Fibroblast of villous mesenchyme (primary cell): ENCODE data around the gene CCDC57. TPM values are rescaled to one million over a fixed set of nuclear protein-coding genes. Genes with fewer than 3 reads are reported as not detected.
A peak's percentile ranks its signal among the peaks of the same experiment; 100 is the strongest.

Source experiments
- DNase-seq: peaks from one replicate; pipeline ENCODE4 v3.0.0-alpha.2; 2010; ENCODE audit warnings: low read depth
- H3K4me3 ChIP-seq: 2 replicates; pipeline ENCODE4 v1.5.1; 2011; ENCODE audit warnings: low read depth, mild to moderate bottlenecking, low read length
- total RNA-seq: library from RNA; depleted of rRNA; stranded (reverse); fragments of >200 nt; gene quantifications from 2 replicates; pipeline ENCODE4 v1.2.3, GENCODE V29; 2012
- TF ChIP-seq, protein P1 (sequence below): IDR thresholded peaks from 2 replicates; pipeline ENCODE4 v1.5.1; 2012; ENCODE audit warnings: low read depth, mild to moderate bottlenecking, low read length; ENCODE audit not compliant: insufficient read depth

The CCDC57 gene
- total RNA-seq, 1 donor = 19.9 TPM

DNA sequence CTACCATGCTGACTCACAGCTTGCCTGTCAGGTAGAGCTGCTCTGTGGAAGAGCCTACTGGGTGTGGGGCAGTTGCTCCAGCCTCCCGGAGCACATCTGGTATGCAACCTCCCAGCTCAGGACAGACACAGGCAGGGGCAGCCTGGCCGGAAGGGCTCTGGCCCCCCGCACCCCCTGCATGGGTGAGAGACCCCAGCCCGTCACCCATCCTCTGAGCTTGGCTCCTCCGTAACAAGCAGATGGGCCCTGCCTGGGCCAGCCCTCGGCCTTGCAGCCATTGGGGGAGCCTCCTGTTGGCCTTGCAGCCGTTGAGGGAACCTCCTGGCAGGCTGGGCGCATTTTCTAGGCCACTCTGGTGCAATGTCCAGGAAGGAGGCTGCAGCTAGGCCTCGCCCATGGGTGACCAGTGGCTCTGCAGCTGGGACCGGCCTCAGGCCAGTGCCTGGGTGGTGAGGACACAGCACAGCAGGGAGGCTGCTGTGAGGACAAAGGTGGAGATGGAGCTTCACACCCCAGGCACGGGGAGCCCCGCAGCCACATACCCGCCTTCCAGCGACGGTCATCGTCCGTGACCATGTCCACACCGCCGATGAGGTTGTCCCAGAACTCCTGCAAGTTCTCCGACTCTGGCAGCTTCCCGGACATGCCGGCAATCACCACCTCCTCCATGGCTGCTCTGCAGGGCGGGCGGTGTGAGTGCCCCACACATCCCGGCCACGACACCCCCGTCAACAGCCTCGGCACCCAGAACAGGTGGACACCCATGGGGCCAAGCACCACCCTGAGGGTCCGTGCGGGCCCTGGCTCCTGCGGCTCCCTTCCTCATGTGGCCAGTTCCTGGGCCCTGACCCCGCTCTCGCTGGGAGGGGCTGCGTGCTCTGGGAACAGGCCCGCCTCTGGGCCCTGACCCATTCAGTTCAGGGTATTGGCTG, 116.6 kb downstream of the CCDC57 start:
- DNase-seq = no peak
- TF ChIP-seq, protein P1, sequence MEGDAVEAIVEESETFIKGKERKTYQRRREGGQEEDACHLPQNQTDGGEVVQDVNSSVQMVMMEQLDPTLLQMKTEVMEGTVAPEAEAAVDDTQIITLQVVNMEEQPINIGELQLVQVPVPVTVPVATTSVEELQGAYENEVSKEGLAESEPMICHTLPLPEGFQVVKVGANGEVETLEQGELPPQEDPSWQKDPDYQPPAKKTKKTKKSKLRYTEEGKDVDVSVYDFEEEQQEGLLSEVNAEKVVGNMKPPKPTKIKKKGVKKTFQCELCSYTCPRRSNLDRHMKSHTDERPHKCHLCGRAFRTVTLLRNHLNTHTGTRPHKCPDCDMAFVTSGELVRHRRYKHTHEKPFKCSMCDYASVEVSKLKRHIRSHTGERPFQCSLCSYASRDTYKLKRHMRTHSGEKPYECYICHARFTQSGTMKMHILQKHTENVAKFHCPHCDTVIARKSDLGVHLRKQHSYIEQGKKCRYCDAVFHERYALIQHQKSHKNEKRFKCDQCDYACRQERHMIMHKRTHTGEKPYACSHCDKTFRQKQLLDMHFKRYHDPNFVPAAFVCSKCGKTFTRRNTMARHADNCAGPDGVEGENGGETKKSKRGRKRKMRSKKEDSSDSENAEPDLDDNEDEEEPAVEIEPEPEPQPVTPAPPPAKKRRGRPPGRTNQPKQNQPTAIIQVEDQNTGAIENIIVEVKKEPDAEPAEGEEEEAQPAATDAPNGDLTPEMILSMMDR = no peak

DNA sequence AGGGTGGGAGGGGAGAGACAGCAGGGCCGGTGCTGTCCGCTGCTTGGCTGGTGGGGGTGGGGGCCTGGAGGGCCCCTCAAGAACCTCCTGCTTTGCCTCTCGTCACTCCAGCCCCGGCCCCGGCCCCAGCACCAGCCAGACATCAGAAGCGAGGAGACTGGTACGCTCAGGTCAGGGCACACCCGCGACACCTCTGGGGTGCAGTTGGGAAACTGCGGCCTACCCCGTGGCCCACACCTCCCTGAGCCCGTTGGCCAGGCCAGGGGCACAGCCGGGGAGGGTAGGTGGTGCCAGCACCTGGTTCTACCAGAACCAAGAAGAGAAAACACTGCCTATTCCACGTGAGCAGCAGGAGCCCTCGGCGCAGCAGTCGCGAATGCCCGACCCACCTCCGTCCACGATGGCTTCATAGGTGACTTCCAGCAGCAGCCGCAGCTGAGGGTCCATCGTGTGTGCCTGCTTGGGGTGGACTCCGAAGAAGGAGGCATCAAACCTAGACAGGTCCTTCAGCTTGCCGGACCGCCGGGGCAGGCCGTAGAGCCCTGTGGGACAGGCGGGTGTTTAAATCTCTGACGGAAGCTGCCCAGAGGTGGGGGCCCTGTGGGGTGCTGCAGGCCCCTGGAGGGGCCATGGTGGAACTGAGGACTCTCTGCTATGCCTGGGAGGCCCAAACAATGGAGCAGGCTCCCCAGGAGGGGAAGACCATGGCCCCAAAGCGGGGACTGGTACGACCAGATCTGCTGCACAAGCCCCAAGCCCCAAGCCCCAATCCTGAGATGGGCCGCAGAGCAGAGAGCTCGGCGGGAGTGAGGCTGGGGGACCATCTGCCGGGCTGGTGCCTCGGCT, 117.5 kb downstream of the CCDC57 start:
- TF ChIP-seq, protein P1 = no peak
- no peak for DNase-seq
- no peak overlapping the region for H3K4me3 ChIP-seq

More for the DNA sequence above, 116.6 kb downstream of the CCDC57 start:
- H3K4me3 ChIP-seq = peak overlapping the region; percentile 72

DNA sequence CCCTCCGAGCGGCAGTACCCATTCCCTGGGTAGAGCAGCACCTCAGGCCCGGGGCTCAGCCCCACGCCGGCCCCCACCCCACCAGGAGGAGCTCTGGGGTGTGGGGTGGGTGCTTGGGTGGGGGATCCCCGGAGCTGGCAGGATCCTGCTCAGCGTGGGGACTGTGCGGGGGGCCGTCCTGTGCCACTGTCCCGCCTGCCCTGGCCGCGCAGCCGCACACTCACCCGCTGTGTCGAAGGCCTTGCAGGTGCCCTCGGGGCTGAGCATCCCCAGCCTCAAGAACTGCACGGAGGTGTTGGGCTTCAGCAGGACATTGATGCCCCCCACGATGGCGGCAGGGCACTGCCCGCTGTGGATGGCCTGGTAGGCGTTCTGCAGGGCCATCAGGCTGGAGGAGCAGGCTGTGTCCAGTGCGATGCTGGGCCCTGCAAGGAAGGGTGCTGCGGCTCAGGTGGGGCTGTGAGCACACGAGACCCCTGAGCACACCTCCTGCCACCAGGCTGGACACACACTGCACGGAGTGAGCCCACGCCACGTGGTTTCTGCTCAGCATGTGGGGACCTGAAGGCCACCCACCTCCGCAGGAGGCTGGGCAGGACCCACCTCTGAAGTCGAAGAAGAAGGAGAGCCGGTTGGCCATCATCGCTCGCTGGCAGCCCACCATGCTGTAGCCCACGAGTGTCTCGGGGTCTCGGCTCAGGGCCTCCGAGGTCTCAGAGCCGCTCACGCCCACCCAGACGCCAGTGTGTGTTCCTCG, 119.5 kb downstream of the CCDC57 start:
- no peak for DNase-seq
- TF ChIP-seq, protein P1 = no peak
- no peak overlapping the region for H3K4me3 ChIP-seq

DNA sequence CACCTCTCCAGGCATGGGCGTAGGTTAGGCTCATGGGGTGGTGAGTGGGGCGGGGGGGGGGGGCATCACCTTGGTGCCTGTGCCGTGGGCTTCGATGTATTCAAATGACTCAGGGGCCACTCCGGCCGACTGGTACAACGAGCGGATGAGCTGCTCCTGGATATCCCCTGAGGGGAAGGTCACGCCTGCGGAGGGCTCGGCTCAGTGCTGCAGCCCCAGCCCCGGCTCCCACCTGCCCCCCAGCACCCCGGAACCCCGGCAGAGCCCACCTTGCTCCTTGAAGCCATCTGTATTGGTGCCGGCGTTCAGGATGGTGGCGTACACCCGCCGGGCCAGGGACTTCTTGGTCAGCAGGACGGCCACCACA, 120.0 kb downstream of the CCDC57 start:
- TF ChIP-seq, protein P1 = no peak
- H3K4me3 ChIP-seq = no peak overlapping the region
- no peak for DNase-seq

DNA sequence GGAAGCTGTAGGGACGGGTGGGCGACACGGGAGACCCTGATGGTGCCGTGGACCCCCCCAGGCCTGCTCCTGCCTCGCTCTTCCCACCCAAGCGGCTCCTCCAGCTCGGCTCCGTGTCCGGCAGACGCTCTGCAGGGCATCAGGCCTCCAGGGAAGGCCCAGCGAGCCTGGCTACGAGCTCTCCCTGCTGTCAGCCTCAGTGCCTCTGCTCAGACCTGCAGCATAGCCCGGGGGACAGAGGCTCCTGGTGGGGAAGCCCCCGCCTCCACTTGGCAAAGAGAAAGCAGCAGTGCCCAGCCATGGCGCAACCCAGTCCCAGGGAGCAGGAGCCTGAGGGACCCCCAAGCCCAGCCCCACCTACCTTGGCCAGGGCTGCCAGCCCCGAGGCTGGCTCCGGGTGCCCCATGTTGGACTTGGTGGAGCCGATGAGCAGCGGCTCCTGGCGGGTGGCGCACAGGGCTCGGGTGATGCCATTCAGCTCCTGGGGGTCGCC, 120.5 kb downstream of the CCDC57 start:
- H3K4me3 ChIP-seq = no peak overlapping the region

More for the DNA sequence above, 120.5 kb downstream of the CCDC57 start:
- TF ChIP-seq, protein P1 = no peak
- DNase-seq = no peak
